Activated CD4-positive, alpha-beta T cell treated with anti-CD3 and anti-CD28 coated beads for 4 hours (primary cell): ENCODE results near the gene RNF17.
"Not testable (repeated sequence)": the region's sequence is repeated elsewhere in the genome, so short reads cannot be mapped to it uniquely, and the experiment has no call there.

Experiments
- DNase-seq, 2 donors: peaks; one replicate each; pipeline ENCODE4 v3.0.0-alpha.2; 2020

The RNF17 gene, protein sequence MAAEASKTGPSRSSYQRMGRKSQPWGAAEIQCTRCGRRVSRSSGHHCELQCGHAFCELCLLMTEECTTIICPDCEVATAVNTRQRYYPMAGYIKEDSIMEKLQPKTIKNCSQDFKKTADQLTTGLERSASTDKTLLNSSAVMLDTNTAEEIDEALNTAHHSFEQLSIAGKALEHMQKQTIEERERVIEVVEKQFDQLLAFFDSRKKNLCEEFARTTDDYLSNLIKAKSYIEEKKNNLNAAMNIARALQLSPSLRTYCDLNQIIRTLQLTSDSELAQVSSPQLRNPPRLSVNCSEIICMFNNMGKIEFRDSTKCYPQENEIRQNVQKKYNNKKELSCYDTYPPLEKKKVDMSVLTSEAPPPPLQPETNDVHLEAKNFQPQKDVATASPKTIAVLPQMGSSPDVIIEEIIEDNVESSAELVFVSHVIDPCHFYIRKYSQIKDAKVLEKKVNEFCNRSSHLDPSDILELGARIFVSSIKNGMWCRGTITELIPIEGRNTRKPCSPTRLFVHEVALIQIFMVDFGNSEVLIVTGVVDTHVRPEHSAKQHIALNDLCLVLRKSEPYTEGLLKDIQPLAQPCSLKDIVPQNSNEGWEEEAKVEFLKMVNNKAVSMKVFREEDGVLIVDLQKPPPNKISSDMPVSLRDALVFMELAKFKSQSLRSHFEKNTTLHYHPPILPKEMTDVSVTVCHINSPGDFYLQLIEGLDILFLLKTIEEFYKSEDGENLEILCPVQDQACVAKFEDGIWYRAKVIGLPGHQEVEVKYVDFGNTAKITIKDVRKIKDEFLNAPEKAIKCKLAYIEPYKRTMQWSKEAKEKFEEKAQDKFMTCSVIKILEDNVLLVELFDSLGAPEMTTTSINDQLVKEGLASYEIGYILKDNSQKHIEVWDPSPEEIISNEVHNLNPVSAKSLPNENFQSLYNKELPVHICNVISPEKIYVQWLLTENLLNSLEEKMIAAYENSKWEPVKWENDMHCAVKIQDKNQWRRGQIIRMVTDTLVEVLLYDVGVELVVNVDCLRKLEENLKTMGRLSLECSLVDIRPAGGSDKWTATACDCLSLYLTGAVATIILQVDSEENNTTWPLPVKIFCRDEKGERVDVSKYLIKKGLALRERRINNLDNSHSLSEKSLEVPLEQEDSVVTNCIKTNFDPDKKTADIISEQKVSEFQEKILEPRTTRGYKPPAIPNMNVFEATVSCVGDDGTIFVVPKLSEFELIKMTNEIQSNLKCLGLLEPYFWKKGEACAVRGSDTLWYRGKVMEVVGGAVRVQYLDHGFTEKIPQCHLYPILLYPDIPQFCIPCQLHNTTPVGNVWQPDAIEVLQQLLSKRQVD (N-terminal part only)

DNA sequence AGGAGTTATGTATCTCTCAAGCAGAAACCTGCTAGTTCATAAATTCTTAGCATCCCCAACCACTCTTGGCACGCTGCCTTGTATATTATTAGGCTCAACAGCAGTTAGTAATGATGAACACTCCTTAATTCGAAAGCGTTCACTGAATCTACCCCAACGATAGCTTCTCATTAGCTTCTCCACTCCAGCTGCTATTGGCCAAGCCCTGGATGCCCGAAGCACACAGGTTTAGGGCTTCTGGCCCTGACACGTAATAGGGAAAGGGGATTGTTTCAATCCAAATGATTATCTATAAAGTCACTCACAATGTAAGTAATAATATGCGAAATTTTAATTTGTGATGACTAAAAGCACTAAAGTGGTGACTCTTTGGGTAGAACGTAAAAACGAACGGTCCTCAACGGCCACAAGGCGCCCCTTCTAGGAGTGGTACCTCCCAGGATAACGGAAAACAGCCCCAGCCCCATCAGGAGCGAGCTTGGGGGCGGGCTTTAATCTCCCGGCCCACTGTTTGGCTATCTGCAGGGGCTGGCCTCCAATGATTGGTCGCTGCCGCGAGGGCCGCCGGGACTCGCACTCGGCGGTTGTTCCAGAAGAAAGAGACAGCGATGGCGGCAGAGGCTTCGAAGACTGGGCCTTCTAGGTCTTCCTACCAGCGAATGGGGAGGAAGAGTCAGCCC, at the start of gene RNF17:
Gene RNF17, plus strand, starts transcription at position 574 of the 680 bp plus-strand sequence. Its CDS starts 35 bp downstream, at position 609.
- no peak for DNase-seq

DNA sequence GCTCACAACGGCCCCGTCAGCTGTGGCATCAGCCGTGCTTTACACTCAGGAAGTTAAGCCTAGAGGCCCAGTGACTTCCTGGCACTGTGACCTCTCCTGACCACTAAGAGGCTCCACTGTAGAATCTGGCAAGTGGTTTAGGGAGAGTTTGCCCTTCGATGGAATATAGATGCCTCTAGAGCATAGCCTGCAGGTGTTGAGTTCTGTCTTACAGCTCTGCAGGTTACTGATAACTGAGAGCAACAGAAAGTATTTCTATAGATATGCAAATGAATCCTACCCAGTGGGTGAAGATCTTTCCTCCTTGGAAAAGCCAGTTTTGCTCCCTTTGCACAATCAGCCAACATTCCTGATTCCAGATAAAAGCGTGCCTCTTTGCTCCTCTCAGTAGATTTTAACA, 48.0 kb upstream of the RNF17 start:
- DNase-seq = no peak

GRCh38 chr13:24716446-24716845, 47.5 kb upstream of the RNF17 start:
- no peak for DNase-seq

DNA sequence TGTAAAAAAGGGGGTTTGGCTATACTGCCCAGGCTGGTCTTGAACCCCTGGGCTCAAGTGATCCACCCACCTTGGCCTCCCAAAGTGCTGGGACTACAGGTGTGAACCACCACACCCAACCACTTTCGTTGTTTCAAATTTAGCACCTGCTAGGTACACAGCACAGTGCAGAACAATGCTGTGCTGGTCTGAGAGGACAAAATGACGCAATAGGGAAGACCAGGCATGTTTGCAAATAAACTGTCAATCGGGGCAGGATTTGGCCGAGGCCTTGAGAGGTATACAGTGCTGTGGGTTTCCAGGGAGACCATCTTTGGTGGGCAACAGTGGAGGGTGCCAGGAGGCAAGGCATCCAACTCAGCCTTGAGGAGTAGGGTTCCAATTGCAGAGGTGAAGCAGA, 46.8 kb upstream of the RNF17 start:
- DNase-seq = no peak

DNA sequence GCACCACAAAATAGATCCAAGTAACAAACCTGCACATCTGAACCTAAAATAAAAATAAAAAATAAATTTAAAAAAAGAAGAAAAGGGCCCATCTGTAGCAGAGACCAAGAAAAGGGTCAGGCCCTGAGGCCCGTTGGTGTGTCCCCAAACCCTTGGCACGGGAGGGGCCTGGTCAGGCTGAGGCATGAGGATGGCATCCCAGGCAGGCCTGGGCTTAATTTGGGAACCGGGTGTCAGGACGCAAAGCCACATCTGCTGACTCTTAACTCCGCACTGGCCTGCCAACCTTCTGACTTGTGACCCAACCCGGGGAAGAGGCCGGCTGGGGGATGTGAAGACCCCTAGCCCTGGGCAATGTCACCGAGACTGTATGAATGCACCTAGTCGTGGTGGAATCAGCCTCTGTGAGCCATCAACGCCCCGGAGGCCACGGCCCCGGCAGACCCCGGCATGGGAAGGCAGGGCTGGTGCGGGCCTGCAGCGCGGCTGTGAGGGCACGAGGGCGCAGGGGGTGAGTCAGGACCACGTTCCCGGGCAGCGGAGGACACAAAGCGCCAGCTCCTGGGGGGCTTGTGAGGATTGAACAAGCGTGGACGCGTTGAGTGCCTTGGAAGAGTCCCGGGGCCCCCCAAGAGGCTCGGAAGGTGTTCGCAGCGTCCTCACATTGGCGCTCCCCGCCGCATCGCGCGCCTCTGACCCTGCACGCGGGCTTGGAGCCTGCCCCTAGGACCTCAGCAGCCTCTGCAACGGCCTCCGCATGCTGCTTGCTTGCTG, 45.6 kb upstream of the RNF17 start:
- no peak for DNase-seq

GRCh38 chr13:24719139-24719538, 44.8 kb upstream of the RNF17 start:
- no peak for DNase-seq

- DNase-seq = no peak
Measured at GRCh38 chr13:24723206-24723605, 40.8 kb upstream of the RNF17 start.

DNA sequence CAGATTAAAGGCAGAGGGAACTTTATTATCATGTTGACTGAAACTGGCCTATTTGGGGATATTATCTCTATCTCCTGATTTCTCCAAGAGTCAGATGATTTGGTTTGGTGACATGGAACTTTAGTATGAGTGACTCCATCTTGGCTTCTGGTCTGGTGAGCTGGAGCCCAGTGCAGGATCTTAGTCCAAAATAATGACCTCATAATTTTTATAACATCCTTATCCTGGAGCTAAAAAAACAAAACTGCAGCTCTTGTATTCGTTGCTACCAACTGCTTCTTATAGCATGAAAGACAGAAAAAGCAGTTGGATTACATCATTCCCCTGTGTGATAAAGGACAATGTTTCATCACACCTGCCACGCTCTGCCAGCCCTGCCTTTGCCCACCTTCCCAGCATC, 39.3 kb upstream of the RNF17 start:
- no peak for DNase-seq

DNA sequence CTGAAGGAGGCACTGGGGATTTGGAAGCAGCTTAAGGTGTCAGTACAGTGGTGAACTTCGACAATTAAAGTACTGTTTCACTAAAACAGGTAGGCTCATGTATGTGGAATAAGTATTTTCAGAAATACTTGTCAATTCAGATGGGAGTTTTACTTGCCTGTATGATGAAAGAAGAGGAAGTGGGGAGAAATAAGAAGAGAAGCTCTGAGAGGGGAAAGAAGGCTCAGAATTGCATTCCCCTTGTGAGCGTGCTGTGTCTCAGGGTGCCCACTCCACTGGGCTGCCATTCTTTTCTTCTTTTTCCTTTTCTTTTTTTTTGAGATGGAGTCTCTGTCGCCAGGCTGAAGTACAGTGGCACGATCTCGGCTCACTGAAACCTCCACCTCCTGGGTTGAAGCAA, 38.6 kb upstream of the RNF17 start:
- DNase-seq = no peak

DNA sequence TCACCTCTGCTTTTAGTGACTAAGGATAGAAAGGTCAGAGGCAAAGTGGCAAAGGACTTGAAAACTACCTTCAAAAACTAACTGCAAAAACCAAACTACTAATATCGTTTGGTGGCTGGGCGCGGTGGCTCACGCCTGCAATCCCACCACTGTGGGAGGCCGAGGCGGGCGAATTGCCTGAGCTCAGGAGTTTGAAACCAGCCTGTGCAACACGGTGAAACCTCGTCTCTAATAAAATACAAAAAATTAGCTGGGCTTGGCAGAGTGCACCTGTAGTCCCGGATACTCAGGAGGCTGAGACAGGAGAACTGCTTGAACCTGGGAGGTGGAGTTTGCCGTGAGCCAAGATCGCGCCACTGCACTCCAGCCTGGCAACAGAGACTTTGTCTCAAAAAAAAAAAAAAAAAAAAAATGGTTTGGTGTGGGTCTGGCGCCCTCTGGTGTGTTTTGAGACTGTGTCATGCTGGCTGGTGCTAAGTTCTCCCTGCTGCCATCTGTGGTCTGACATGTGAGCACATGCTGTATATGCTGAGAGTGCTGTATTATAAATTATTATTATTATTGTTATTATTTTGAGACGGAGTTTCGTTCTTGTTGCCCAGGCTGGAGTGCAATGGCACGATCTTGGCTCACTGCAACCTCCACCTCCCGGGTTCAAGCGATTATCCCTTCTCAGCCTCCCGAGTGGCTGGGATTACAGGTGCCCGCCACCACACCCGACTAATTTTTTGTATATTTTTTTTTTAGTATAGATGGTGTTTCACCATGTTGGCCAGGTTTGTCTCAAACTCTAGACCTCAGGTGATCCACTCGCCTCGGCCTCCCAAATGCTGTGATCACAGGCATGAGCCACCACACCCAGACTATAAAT, 36.0 kb upstream of the RNF17 start:
- DNase-seq = peak; percentile 65 to 67

DNA sequence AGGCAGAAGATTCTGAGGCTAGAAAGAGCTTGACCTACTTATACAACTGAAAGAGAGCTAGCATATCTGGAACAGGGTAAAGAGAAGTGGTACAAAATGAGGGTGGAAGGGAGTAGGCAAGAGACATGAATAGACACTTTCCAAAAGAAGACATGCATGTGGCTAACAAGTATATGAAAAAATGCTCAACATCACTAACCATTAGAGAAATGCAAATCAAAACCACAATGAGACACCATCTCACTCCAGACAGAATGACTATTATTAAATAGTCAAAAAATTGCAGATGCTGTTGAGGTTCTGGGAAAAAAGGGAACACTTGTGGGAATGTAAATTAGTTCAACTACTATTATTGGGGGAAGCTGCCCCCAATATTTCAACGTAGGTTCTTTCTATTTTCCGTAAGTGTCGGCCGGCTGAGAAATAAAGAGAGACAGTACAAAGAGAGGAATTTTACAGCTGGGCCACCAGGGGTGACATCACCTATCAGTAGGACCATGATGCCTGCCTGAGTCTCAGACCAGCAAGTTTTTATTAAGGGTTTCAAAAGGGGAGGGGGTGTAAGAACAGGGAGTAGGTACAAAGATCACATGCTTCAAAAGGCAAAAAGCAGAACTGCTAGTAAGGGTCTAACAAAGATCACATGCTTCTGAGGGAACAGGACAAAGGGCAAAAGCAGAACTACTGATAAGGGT, 32.9 kb upstream of the RNF17 start:
- not testable (repeated sequence) for DNase-seq

- no peak for DNase-seq
Measured at GRCh38 chr13:24734950-24735349, 29.0 kb upstream of the RNF17 start.

DNA sequence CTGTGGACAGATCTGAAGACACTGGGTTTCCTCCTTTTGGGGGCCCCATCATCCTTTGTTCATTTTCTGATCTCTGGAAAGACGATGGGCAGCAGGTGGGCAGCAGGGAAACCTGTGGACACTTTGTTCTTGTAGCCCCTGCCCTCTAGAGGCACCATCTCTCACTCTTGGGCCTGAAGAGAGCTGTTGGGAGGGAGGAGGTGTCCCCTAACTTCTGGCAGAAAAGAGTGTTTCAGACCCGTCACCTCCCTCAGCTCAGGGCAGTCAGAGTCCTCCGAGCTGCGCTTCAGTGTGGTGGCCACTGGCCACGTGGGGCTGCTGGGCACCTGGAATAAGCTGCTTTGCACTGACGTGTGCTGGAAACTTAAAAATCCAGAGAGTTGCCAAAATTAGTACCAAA, 26.9 kb upstream of the RNF17 start:
- DNase-seq = no peak

DNA sequence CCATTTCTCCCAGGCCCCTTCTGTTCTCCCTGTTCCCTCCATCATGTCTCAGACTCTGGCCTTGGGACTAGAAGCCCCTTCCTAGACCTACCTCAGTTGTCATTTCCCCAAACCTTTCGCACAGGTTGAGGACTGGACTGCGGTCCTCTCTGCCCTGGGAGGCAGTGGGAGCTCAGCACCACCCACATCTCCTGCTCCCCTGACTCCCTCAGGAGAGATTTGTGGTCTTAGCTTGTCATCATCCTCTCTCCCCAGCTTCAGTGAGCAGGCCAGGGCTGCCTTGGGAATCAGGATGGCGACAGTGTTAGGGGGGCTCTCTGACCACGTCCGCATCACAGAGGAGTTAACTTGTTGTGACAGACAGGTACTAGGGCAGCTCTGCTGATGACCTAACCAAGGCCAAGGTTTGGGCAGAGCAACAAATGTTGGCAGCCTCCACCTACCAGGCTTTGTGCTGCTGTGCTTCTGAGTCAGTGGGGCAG, 25.6 kb upstream of the RNF17 start:
- DNase-seq = no peak

DNA sequence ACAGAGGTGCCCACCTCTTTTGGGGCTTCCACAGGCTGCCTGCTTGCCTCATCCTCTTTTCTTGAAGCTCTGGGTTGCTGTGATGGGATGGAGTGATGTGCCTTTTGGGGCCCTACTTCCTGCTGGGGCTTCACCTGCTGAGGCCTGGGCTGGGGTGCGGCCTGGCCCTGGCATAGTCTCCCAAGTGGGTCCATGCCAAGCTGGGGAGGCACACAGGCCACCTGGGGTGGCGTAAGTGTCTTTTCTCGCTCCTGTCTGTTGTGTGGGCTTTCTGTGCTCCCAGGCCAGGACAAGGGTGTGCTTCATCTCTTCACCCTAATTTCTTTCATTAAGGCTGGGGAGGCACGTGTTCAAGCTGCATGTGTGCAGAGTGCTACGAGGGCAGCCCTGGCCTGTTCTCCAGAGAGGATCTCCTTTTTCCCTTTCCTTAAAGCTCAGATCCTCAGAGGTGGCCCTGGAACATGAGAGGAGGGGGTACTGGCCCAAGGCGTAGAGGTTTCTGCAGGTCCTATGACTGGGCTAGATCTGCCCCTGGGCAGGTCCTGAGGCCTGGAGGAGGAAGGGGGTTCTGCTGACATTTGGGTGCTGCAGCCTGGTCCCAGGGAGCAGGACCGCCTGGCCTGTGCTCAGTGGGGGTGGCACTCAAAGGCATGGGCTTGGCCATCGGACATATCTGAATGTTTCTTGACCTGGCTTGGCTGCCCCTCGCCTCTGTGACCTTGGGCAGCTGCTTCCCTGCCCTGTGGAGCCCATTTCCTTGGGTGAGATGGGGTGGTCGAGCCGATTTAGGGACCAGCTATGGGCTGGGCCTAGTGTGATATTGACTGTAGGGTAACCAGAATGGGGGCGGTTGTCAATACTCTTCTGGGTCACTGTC, 23.7 kb upstream of the RNF17 start:
- no peak for DNase-seq

- DNase-seq = no peak
Measured at GRCh38 chr13:24741016-24741662, 22.8 kb upstream of the RNF17 start.

GRCh38 chr13:24741791-24742190, 22.2 kb upstream of the RNF17 start:
- DNase-seq = no peak

DNA sequence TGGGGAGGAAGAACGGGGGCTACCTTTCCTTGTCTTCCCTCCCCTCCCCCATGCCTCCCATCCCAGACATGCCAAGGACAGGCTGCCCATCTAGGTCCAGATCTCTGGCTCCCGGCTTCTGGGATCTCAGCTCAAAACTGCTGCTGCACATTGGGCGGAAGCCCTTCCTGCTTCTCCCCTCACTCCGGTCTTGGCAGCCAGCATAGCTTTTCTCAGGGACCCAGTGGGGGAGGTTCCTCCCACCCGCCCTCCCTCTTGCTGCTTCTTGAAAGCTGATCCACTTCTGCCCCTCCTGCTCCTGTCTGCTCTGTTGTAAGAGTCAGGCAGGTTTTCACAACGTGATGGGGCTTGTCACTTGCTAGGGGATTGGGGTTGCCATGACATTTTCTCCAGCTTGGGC, 21.7 kb upstream of the RNF17 start:
- DNase-seq = no peak
